ENCODE results near the gene MAST2.

GRCh38 chr1:46080257-46080656 is 276.8 kb downstream of the MAST2 start:
- TF ChIP-seq, protein P1, sequence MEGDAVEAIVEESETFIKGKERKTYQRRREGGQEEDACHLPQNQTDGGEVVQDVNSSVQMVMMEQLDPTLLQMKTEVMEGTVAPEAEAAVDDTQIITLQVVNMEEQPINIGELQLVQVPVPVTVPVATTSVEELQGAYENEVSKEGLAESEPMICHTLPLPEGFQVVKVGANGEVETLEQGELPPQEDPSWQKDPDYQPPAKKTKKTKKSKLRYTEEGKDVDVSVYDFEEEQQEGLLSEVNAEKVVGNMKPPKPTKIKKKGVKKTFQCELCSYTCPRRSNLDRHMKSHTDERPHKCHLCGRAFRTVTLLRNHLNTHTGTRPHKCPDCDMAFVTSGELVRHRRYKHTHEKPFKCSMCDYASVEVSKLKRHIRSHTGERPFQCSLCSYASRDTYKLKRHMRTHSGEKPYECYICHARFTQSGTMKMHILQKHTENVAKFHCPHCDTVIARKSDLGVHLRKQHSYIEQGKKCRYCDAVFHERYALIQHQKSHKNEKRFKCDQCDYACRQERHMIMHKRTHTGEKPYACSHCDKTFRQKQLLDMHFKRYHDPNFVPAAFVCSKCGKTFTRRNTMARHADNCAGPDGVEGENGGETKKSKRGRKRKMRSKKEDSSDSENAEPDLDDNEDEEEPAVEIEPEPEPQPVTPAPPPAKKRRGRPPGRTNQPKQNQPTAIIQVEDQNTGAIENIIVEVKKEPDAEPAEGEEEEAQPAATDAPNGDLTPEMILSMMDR (IDR thresholded peaks at IDR 0.05; ENCODE audit: low read length) = no peak
- TF ChIP-seq EZH2 (IDR thresholded peaks at IDR 0.05; ENCODE audit: borderline replicate concordance, low read length) = no peak

All from OCI-LY1 (cell line).